NCI-H1092 (cell line): Measurements from ENCODE around the gene OMA1.

Source experiments
- DNase-seq: peaks from one replicate; lab custom pipeline; 2025; lab: John Stamatoyannopoulos, UW

The OMA1 gene

GRCh38 chr1:58431901-58432620 lies 114.5 kb downstream of the OMA1 start:
- no peak for DNase-seq
